Effector memory CD8-positive, alpha-beta T cell (primary cell): ENCODE measurements around the gene B4GALT7.

Experiments used
- ATAC-seq: fragments of 150-1000 bp; cut with Tn5 transposase; replicated peaks from 2 replicates; pipeline ENCODE4 v1.10.0; 2021; ENCODE audit warnings: mild to moderate bottlenecking, moderate library complexity
- DNase-seq, 3 experiments: peaks; one replicate each; pipeline ENCODE4 v3.0.0; 2021
- H3K27ac Mint-ChIP-seq, 2 donors: one replicate each; pipeline ENCODE4 v1.8.0; 2022; ENCODE audit warnings: mild to moderate bottlenecking in 2 of 2, mixed read lengths in 2 of 2, moderate library complexity in 2 of 2
- H3K27me3 Mint-ChIP-seq, 2 donors: one replicate each; pipeline ENCODE4 v1.8.0; 2022; ENCODE audit warnings: mixed read lengths in 2 of 2
- H3K36me3 Mint-ChIP-seq: one replicate; pipeline ENCODE4 v1.8.0; 2022; ENCODE audit warnings: mild to moderate bottlenecking, moderate library complexity, mixed read lengths; ENCODE audit not compliant: insufficient read depth
- H3K4me1 Mint-ChIP-seq, 2 donors: one replicate each; pipeline ENCODE4 v1.8.0; 2022; ENCODE audit warnings: low read depth in 2 of 2, mixed read lengths in 2 of 2
- H3K4me3 Mint-ChIP-seq, 2 donors: one replicate each; pipeline ENCODE4 v1.8.0; 2022; ENCODE audit warnings: mild to moderate bottlenecking in 2 of 2, mixed read lengths in 2 of 2, moderate library complexity in 2 of 2
- H3K9me3 Mint-ChIP-seq, 2 donors: one replicate each; pipeline ENCODE4 v1.8.0; 2022; ENCODE audit warnings: mixed read lengths in 2 of 2

The B4GALT7 gene

DNA sequence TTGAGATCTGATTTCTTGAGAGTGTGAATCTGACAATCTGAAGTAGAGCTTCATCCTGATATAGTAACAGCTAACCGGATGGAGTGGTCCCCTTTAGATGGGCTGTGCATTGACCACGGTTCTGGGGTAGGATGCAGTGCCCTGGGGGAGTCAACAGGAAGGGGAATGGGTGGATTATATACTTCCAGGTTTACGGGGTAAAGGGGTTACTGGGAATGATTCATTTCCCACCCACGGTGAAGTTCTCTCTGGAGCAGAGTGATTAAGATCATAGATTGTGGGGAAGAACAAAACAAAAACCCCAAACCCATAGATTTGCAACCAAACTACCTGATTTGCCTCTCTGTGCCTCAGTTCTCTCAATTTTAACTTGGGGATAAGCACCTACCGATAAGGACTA, 1.5 kb upstream of the B4GALT7 start:
- H3K9me3 Mint-ChIP-seq = no peaks in the 10 kb centered on the region

DNA sequence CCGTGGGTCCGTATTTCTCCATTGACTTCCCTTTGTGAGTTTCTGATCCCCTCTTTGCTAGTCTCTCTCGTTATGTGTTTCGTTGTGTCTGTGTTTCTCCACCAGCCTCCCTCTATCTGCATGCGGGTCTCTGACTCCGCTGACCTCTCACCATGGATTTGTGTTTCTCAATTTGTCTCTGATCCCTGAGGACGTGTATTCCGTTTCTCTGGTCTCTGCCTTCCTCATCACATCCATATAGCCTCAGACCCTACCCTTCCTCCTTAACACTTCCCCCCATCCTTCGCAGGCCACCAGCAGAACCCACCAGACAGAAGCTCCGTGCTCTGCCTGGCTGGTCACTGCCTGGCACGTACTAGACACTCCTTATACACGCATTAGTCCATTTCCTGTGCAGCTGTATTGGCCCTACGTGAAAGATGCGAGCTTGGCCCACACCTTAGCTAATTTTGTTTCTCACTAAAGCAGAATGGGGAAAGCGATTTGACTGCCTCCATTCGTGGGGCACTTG, 631 bp downstream of the B4GALT7 start:
- H3K36me3 Mint-ChIP-seq = peaks cover 11% of the 10 kb centered on the region
- no peaks in the 10 kb centered on the region for H3K27me3 Mint-ChIP-seq
- H3K4me1 Mint-ChIP-seq = peaks cover 25 to 32% of the 10 kb centered on the region in 2 donors
- H3K9me3 Mint-ChIP-seq = no peaks in the 10 kb centered on the region
- no peak for DNase-seq
- peak overlapping the region; percentile 45 to 93 for H3K27ac Mint-ChIP-seq
- H3K4me3 Mint-ChIP-seq = peak overlapping the region; percentile 84 to 92
- no peak for ATAC-seq

More for the DNA sequence above, 1.5 kb upstream of the B4GALT7 start:
- peak overlapping the region; percentile 45 to 92 for H3K4me3 Mint-ChIP-seq
- peak overlapping the region in 1 of 2 donors; percentile 93 for H3K27ac Mint-ChIP-seq
- peaks cover 29% of the 10 kb centered on the region for H3K36me3 Mint-ChIP-seq
- H3K4me1 Mint-ChIP-seq = peaks cover 18 to 29% of the 10 kb centered on the region in 2 donors
- H3K27me3 Mint-ChIP-seq = no peaks in the 10 kb centered on the region
- ATAC-seq (no peak), DNase-seq (no peak)

DNA sequence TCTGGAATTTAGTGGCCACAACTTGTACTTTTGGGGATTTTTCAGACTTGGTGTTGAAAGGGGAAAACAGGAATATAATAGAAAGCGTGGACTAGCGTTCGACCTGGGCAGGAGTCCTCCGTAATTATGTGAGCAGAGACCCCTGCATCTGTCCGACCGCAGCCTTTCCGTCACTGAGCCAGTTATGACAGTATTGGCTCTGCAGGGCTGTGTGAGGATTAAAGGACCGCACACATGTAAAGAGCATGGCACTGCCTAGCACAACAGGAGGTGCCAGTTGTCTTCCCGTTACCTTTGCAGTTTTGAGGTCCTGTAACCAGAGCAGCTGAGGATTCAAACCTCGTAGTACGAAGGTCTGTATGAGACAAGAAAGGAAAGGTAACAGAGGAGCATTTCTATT, 1.2 kb downstream of the B4GALT7 start:
- H3K27me3 Mint-ChIP-seq = no peaks in the 10 kb centered on the region
- H3K36me3 Mint-ChIP-seq = peaks cover 6% of the 10 kb centered on the region
- peak overlapping the region in 1 of 2 donors; percentile 93 for H3K27ac Mint-ChIP-seq

DNA sequence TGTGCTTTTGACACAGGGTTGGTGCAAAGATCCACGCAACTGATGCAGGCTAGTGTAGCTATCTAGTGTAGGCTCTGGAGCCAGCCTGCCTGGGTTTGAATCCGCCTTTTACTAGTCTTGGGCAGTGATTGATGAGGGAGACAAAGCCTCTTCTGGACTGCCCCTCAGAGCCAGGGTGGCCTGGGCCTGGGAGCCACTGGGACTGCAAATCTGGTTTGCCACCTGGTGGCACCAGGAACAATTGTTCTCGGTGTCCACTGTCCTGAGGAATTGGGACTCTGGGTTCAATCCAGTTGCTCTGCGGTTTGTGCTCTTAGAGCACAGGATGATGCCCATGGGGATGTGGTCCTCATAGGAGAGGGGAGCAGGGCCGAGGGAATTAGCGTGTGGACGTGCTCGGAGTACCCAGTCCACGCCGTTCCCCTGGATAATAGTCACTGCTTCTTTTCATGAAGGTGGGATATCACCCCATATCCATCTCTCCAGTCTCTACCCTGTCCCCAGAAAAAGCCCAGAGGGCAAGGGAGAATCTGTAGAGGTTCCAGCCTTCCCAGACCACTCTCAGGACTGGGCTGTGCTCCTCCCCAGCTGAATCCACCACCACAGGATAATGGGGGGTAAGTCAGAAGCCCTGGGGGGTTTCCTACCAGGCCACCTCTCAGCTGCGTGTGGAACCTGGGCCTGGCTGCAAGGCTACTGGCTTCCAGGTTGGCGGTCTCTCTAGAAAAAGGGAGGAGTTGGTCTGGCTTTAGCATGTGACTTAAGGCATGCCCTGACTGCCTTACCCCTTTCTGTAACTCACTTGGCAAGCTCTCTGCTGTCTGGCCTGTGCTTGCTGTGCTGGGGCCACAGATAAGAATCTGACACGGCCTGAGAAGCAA, 1.9 kb downstream of the B4GALT7 start:
- Mint-ChIP-seq H3K27me3 (no peaks in the 10 kb centered on the region), H3K4me1 (peaks cover 34 to 44% of the 10 kb centered on the region in 2 donors), H3K36me3 (peaks cover 9% of the 10 kb centered on the region), H3K9me3 (no peaks in the 10 kb centered on the region), H3K4me3 (no peak overlapping the region), H3K27ac (no peak overlapping the region)
- no peak for DNase-seq
- ATAC-seq = no peak

More for the DNA sequence above, 1.2 kb downstream of the B4GALT7 start:
- no peaks in the 10 kb centered on the region for H3K9me3 Mint-ChIP-seq
- ATAC-seq = no peak
- no peak for DNase-seq
- H3K4me3 Mint-ChIP-seq = peak overlapping the region; percentile 84 to 92
- peaks cover 28 to 38% of the 10 kb centered on the region in 2 donors for H3K4me1 Mint-ChIP-seq

DNA sequence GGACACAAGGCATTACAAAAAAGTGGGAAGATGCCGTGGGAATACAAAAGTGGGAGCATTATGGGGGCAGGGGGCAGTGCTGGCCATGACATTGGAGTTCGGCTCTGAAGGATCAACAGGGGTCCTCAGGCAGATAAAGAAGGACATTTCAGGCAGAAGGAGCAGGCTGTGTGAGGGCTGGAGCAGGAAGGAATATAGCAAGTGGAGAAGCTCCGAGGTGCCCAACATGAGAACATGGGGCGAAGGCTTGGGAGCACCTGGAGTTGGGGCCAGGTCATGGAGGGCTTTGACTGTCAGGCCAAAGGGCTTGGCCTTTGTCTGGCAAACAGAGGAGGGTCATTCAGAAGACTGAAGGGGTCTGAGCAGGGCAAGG, 2.5 kb downstream of the B4GALT7 start:
- DNase-seq = no peak
- peaks cover 12% of the 10 kb centered on the region for H3K36me3 Mint-ChIP-seq
- no peak for ATAC-seq
- H3K9me3 Mint-ChIP-seq = no peaks in the 10 kb centered on the region
- H3K4me3 Mint-ChIP-seq = no peak overlapping the region
- no peak overlapping the region for H3K27ac Mint-ChIP-seq
- H3K27me3 Mint-ChIP-seq = no peaks in the 10 kb centered on the region
- peaks cover 34 to 44% of the 10 kb centered on the region in 2 donors for H3K4me1 Mint-ChIP-seq

DNA sequence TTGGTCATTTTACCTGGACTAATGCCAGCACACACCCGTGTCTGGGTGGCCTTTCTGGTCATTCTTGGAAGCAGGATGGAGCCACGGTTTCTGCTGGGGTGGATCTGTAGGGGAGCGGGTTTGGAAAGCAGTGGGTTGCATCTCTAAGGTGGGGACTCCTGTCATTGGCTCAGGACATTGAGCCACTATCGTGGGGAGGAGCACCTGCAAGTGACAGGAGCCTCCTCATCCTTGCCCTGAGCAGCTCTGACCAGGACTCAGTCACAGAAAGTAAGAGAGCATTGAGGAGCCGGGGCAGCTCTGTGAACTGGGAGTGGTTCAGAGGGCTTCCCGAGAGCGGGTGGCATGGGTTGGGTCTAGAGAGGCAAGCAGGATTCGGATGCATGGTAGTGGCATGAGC, 3.7 kb downstream of the B4GALT7 start:
- Mint-ChIP-seq H3K4me1 (peaks cover 32 to 40% of the 10 kb centered on the region in 2 donors), H3K27ac (peak overlapping the region in 1 of 2 donors; percentile 69), H3K4me3 (no peak overlapping the region), H3K9me3 (no peaks in the 10 kb centered on the region), H3K27me3 (no peaks in the 10 kb centered on the region), H3K36me3 (peaks cover 6% of the 10 kb centered on the region)
- DNase-seq (no peak), ATAC-seq (no peak)

DNA sequence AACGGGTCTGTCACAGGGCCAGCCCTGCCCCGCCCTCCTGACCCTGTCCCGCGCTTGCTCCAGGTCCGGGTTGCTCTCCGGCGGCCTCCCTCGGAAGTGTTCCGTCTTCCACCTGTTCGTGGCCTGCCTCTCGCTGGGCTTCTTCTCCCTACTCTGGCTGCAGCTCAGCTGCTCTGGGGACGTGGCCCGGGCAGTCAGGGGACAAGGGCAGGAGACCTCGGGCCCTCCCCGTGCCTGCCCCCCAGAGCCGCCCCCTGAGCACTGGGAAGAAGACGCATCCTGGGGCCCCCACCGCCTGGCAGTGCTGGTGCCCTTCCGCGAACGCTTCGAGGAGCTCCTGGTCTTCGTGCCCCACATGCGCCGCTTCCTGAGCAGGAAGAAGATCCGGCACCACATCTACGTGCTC, 4.2 kb downstream of the B4GALT7 start:
- ATAC-seq = no peak
- no peaks in the 10 kb centered on the region for H3K27me3 Mint-ChIP-seq
- no peaks in the 10 kb centered on the region for H3K9me3 Mint-ChIP-seq
- H3K4me3 Mint-ChIP-seq = no peak overlapping the region
- DNase-seq = no peak
- H3K4me1 Mint-ChIP-seq = peaks cover 31 to 36% of the 10 kb centered on the region in 2 donors
- peak overlapping the region in 1 of 2 donors; percentile 69 for H3K27ac Mint-ChIP-seq
- peaks cover 6% of the 10 kb centered on the region for H3K36me3 Mint-ChIP-seq

DNA sequence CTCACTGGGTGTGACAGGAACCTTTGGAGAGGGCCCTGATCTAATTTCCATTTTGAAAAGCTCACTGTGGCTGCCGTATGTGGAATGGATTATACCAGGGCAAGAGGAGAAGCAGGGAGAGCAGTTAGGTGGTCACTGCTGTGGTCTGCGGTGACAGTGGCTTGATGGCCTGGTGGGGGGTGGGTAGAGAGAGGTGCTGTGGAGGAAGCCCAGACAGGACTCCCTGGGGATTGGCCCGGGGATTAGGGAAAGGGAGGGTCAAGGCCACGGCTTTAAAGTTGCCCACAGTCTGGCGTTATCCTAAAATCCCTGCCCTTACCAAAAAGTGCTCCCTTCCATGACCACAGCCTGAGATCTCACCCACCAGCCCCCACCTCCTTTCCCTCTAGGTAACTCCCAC, 4.7 kb downstream of the B4GALT7 start:
- no peaks in the 10 kb centered on the region for H3K9me3 Mint-ChIP-seq
- no peaks in the 10 kb centered on the region for H3K27me3 Mint-ChIP-seq
- peak overlapping the region in 1 of 2 donors; percentile 46 for H3K27ac Mint-ChIP-seq
- no peak for ATAC-seq
- DNase-seq = no peak
- H3K4me3 Mint-ChIP-seq = no peak overlapping the region
- peaks cover 6% of the 10 kb centered on the region for H3K36me3 Mint-ChIP-seq
- H3K4me1 Mint-ChIP-seq = peaks cover 29 to 35% of the 10 kb centered on the region in 2 donors

DNA sequence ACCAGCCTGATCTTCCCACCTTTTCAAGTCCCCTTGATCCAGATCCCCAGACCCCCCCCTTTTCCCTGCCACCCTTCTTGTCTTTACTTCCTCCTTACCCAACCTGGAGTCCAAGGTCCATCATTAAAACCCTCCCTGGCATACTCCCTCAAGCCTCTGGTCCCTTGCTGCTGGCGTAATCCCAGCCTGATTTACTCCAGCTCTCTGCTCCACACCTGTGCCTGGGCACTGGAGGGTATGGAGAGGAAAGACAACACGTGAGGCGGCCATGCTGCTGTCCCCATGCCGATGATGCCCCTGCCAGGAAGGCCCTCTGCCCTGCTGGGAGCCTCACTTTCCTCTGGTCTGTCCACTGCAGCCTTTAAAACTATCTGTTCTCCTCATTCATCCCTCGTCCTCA, 5.1 kb downstream of the B4GALT7 start:
- ATAC-seq (no peak), DNase-seq (no peak)
- Mint-ChIP-seq H3K4me3 (peak overlapping the region in 1 of 2 donors; percentile 27), H3K9me3 (no peaks in the 10 kb centered on the region), H3K27ac (peak overlapping the region; percentile 27 to 46), H3K4me1 (peaks cover 29 to 35% of the 10 kb centered on the region in 2 donors), H3K27me3 (no peaks in the 10 kb centered on the region), H3K36me3 (peaks cover 6% of the 10 kb centered on the region)

DNA sequence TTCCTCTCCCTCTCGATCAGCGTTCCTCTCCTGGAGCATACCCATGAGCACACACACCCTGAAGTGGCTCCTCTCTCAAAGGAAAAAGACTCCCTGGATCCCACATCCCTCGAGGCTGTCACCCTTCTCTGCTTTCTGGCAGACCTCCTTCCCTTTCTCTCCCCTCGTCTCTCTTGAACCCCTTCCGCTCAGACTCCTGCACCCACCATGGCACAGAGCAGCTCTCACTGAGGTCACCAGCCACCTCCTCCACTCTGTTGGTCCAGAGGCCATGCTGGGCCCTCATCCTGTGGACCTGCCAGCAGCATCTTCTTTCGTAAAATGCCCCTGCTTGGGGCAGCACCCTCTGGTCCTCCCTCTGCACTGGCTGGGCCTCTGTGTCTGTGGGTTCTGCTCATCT, 5.7 kb downstream of the B4GALT7 start:
- Mint-ChIP-seq H3K36me3 (peaks cover 6% of the 10 kb centered on the region), H3K4me3 (no peak overlapping the region), H3K4me1 (peaks cover 26 to 31% of the 10 kb centered on the region in 2 donors), H3K27me3 (no peaks in the 10 kb centered on the region), H3K27ac (peak overlapping the region in 1 of 2 donors; percentile 27), H3K9me3 (no peaks in the 10 kb centered on the region)
- DNase-seq (no peak), ATAC-seq (no peak)

DNA sequence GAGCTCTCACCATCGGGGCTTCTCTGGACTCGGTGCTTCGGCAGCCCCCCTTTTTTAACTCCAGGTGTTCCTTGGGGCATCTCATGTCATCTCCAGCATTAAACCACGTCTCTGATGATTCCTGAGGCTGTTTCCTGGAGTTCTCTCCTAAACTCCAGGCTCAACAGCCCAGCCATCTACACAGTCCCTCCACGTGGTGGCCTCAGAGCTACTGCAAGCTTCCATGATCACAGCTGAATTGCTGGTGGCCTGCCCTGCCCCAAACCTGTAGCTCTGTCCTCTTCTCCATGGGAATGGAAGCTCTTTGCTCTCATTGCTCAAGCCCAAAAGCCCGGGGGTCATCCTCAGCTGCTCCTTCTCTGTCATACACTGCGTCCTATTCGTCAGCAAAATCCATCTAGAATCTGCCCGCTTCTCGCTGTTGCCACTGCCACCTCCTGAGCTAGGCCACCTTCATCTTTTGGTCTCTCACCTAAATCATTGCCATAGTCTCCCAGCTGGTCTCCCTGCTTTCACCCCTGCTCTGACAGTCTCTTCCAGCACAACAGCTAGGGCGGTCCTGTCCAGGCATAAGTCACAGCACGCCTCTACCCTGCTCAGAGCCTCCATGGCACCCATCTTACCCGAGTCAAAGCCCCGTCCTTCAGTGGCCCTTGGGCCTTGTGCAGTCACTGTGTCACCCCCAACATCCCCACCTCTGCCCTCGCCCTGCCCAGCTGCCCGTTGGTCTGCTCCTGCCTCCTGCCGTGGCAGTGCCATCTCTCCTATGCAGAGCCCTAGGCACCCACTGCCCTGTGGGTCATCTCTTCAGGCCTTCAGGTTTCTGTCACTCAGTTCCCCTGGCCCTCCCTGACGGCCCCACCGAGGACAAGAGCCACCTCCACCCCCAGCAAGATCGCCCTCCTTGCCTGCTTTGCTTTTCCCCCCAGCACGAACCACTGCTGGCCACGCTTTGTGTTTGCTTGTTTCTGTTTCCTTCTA, 6.4 kb downstream of the B4GALT7 start:
- DNase-seq = no peak
- Mint-ChIP-seq H3K36me3 (peaks cover 6% of the 10 kb centered on the region), H3K9me3 (no peaks in the 10 kb centered on the region), H3K4me3 (no peak overlapping the region), H3K4me1 (peaks cover 23 to 25% of the 10 kb centered on the region in 2 donors), H3K27me3 (no peaks in the 10 kb centered on the region), H3K27ac (peak overlapping the region in 1 of 2 donors; percentile 51)
- no peak for ATAC-seq

DNA sequence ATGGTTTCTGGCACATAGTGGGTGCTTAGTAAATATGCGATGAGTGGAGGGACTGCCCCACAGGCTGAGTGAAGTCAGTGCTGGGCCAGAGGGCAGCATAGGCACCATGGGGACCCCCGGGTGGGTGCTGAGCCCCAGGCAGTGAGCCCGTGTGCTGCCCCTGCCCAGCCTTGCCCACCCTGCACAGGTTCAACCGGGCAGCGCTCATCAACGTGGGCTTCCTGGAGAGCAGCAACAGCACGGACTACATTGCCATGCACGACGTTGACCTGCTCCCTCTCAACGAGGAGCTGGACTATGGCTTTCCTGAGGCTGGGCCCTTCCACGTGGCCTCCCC, 7.2 kb downstream of the B4GALT7 start:
- ATAC-seq = no peak
- DNase-seq = no peak
- Mint-ChIP-seq H3K4me3 (no peak overlapping the region), H3K27me3 (no peaks in the 10 kb centered on the region), H3K27ac (peak overlapping the region in 1 of 2 donors; percentile 51), H3K4me1 (peaks cover 22 to 24% of the 10 kb centered on the region in 2 donors), H3K36me3 (peaks cover 6% of the 10 kb centered on the region), H3K9me3 (no peaks in the 10 kb centered on the region)

DNA sequence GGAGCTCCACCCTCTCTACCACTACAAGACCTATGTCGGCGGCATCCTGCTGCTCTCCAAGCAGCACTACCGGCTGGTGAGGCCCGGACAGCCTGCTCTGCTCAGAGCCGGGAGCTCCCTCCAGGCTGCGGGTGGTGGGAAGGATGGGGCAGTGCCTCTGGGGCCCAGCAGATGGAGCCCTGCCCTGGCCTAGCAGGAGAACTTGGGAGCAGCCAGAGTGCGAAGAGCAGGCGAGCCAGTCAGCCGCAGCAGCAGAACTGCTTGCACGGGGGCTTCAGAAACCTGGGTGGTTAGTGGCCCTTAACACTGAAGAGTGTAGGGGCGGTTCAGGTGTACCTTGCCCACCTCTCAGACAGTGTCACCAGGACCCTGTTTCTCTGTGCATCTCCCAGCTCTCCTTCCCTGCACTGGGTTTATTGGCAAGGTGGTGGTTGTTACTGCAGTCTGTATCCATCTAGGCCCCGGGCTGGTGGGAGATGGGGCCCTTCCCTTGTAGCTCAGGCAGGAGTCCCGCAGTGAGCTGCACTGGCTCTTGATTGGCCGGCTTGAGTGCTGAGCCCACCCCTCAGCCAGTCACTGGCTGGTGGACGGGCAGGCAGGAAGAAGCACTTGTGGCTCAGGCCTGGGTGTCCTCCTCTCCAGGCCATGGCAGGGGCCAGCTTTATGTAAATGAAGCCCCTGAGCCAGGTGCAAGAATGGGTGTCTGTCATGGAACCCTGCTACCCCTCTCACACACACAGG, 7.7 kb downstream of the B4GALT7 start:
- DNase-seq (peak; percentile 17 to 40 (median 26)), ATAC-seq (peak; percentile 78)
- H3K36me3 Mint-ChIP-seq = peaks cover 11% of the 10 kb centered on the region
- no peaks in the 10 kb centered on the region for H3K27me3 Mint-ChIP-seq
- peak overlapping the region in 1 of 2 donors; percentile 51 for H3K27ac Mint-ChIP-seq
- H3K4me1 Mint-ChIP-seq = peaks cover 17 to 22% of the 10 kb centered on the region in 2 donors
- no peaks in the 10 kb centered on the region for H3K9me3 Mint-ChIP-seq
- H3K4me3 Mint-ChIP-seq = no peak overlapping the region
